HG02852 (cell line): ENCODE results near the gene LCN6.
"Not testable (repeated sequence)": the region's sequence is repeated elsewhere in the genome, so short reads cannot be mapped to it uniquely, and the experiment has no call there.

Source experiments
- ATAC-seq: cut with Tn5 transposase; IDR thresholded peaks from one replicate; pipeline ENCODE4 v1.9.1; 2021; ENCODE audit warnings: mild to moderate bottlenecking, moderate library complexity; ENCODE audit not compliant: unreplicated experiment

The LCN6 gene

GRCh38 chr9:136748201-136748600 lies at the start of gene LCN6:
Gene LCN6, minus strand, starts transcription at chr9:136748525. Its CDS starts 42 bp downstream, at chr9:136748483.
- no peak for ATAC-seq

DNA sequence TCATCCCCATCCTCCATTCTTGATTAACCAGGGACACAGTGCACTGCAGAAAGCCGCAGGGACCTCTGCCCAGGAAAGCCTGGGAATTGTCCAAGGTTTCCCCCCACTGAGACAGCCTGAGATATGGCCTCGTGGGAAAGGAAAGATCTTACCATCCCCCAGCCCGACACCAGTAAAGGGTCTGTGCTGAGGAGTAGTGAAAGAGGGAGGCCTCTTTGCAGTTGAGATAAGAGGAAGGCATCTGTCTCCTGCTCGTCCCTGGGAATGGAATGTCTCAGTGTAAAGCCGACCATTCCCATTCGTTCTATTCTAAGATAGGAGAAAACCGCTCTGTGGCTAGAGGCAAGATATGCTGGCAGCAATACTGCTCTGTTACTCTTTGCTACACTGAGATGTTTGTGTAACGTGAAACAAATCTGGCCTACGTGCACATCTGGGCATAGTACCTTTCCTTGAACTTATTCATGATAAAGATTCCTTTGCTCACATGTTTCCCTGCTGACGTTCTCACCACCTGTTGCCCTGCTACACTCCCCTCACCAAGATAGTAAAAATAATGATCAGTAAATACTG lies 48.5 kb upstream of the LCN6 start:
- not testable (repeated sequence) for ATAC-seq

- no peak for ATAC-seq
Observed at GRCh38 chr9:136796238-136796774, 48.0 kb upstream of the LCN6 start, which contains the start of gene CCDC183. Gene CCDC183, plus strand, starts transcription at chr9:136796338. Its CDS starts 60 bp downstream, at chr9:136796398.

DNA sequence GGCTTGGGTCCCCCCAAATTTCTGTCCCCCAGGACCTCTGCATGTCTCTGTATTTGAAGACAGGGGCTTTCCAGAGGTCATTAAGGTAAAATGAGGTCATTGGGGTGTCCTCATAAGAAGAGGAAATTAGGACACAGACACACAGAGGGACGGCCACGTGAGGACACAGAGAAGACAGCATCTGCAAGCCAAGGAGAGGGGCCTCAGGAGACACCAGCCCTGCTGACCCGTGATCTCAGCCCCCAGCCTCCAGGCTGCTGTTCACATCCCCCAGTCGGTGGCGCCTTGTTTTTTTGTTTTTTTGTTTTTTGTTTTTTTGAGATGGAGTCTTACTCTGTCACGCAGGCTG lies 46.6 kb upstream of the LCN6 start:
- no peak for ATAC-seq

GRCh38 chr9:136794281-136794999 lies 46.1 kb upstream of the LCN6 start:
- ATAC-seq, result no peak

DNA sequence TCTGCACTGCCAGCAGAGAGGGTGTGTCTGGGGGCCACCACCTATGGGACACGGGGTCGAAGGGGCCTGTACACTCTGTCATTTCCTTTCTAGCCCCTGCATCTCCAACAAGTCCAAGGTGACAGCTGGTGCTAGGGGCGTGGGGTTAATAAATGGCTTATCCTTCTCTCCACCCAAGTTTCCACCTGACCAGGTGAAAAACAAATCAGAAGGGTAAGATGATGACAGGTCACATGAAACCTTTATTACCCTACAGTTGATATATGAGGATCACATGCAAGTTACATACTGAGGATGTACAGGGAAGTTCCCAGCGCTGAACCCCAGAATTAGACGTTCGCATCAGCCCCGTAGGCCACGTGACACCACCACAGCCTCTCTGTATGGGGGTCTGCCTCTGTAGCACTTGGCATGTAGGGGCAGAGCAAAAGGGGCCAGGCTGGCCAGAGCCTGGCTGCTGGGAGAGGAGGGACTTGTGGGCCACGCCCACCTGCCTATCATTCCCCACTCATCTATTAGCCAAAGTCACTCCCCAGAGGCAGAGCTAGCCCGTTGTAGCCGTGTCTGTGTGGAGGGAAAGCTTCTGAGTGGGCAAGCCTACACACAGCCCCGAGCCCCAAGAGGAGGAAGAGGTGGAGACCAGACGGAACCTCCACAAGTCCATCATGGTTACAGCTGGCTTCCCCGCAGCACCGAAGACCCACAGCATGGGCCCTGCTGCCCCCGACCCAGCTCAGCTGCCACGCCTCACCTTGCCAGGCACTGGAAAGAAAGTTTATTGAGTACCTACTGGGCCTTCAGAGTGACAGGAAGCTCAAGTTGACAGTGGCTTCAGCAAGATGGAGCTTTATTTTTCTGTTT lies 45.0 kb upstream of the LCN6 start:
- ATAC-seq, result no peak

DNA sequence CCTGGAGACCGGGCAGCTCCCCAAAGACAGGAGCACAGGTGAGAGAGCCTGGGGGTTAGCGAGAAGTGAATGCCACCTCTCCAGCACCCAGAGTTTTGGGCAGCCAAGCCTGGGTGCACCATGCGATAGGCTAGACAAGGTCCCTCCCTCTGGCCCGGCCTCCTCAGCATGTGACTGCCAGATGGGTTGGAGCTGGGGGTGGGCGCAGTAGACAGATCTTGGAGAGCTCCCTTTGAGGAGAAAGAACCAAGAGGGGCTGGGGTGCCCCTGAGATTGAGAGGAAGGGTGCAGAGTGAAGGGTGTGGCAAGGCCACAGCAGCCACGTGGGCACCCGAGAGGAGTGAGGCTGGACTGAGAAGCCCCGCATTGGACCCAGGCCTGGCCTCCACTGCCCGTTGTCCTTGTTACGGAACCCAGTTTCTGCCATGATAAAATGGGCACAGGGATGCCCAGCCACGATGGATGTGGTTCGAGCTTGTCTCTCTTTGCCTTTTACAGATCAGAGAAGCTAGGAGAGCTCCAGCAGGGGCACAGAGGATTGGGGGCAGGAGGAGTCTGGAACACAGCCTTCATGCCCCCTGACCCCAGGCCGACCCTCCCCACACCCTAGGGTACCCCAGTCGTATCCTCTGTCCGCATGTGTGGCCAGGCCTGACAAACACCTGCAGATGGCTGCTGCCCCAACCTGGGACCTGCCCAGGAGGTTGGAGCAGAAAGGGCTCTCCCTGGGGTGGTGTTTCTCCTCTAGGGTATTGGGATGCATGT lies 44.2 kb upstream of the LCN6 start:
- ATAC-seq, result no peak

GRCh38 chr9:136791516-136792276 lies 43.4 kb upstream of the LCN6 start:
- ATAC-seq, result no peak

DNA sequence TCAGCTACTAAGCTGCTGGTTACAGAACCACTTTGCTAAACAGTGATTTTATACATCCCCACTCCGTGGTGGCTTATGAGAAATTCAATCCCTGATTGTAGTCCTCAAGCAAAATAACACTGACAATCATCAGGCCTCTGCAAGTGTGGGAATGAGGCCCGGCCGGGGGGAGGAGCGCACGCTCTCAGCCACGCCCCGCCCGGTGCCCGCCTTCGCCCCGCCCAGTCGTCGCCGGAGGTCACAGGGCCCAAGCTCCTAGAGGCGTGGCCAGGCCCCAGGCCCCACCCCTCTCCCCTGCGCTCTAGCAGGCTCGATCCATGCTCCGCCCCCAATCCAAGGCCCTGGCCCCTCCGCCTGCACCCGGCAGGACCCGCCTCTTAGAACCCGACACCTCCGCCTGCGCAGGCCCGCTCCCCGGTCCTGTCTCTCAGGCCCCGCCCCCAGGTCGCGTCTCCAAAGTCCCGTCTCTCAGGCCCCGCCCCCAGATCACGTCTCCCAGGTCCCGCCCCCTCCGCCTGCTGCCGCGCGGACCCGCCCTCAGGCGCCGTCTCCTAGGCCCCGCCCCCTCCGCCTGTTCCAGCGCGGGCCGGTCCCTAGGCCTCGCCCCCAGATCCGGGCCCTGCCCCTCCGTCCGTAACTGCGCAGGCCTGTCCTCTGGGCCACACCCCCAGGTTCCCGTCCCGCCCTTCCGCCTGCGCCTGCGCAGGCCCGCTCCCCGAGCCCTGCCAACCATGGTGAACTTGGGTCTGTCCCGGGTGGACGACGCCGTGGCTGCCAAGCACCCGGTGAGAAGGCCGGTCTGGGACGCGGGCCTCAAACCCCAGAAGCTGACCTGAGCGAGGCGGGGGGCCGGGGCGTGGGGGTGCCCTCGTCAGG lies 42.6 kb upstream of the LCN6 start, which contains the start of gene TMEM141:
TSS of gene TMEM141 (plus strand) at position 705 of the 876 bp plus-strand sequence. CDS start at position 732, 27 bp downstream.
- ATAC-seq, result peak; percentile 84

DNA sequence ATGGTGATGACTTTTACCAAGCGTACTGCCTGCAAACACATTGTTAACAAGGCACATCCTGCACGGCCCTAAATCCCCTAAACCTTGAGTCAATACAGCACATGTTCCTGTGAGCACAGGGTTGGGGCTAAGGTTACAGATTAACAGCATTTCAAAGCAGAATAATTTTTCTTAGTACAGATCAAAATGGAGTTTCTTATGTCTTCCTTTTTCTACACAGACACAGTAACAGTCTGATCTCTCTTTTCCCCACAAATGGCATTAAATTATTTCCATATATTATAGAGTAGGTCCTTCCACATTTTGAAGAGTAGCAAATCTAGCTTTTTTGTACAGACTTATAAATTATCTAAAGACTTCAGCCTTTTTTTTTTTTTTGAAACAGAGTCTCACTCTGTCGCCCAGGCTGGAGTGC lies 41.2 kb upstream of the LCN6 start:
- no peak for ATAC-seq

- not testable (repeated sequence) for ATAC-seq
Observed at GRCh38 chr9:136788644-136789522, 40.6 kb upstream of the LCN6 start.

DNA sequence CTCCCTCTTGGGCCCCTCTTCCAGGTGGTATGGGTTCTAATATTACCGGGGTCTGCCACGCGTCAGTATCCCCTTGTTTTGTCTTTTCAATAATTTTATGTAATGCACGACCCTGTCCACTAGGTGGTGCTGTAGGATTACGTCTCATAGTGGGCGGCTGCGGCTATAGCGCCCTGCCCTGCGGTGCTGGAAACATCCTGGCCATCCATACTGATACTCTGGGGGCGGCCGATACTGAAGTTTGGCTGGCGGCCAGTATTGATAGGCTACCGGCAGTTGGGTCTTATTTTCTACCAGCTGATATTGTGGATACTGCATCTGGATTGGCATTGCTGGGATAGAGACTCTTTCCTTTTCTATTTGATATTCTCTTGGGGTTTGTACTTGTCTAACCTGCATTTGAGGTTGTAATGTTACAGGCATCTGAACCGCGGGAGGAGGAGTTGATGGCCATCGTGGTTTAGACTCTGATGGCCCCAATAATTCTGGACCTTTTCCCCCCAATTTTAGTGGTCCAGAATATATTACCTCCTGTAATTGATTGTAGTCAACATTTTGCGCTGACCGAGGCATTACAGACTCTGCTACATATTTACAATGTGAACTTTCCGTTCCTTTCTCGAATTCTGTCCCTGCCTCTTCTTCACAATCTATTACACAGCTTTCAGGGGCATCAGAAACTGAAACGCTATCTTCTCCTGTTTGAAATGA lies 39.5 kb upstream of the LCN6 start:
- ATAC-seq, result no peak

DNA sequence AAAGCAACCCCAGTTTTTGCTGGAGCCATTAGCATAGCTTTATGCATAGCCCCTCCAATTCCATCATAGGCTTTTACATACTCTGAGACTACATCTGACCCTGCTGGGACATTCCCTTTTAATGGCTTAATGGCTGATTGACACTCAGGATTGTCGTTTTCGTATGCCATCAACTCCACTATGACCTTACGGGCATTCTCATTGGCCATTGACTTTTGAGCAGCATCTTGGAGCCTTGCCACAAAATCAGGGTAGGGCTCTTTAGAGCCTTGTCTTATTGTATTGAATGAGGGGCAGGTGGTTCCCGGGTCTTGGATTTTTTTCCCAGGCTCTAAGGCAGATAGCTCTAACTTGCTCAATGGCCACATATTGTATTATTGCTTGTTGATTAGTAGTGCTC lies 38.7 kb upstream of the LCN6 start:
- not testable (repeated sequence) for ATAC-seq

DNA sequence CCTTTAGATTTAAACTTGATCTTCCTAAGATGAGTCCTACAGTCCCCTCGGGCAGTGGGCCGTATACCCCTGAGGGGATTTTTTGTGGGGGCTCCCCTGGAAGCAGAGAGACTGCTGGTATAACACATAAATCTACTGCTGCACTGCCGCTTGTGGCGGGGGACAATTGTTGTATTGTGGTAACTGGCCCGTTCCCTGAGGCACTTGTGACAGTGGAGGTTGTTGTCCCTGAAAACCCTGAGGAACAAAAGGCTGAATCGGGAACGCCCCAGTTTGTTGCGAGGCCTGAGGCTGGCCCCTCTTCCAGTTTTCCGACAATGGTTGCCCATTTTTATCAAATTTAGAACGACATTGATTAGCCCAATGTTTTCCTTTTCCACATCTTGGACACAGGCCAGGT lies 38.1 kb upstream of the LCN6 start:
- ATAC-seq, result no peak

DNA sequence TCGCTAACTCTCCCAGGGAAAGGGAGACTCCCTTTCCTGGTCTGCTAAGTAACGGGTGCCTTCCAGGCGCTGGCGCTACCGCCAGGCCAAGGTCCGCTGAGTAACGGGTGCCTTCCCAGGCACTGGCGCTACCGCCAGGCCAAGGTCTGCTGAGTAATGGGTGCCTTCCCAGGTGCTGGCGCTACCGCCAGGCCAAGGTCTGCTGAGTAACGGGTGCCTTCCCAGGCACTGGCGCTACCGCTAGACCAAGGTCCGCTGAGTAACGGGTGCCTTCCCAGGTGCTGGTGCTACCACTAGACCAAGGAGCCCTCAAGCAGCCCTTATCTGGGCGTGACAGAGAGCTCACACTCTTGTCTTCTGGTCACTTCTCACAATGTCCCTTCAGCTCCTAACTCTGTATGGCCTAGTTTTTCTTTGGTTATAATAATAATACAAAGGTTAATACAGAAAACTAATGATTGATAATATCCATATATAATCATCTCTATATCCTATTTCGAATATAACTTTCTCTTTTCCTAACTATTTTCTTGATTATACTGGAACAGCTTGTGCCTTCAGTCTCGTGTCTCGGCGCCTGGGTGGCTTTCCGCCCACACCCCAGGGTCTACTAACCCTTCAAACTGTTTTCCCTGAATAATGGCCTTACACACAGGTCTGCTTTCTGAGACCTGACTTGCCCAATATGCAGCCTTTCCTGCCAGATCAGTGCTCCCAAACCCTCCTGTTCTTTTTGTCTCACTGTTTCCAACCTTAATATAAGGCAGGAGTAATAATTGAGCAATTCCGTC lies 37.4 kb upstream of the LCN6 start:
- ATAC-seq, result not testable (repeated sequence)

- ATAC-seq, result no peak
Observed at GRCh38 chr9:136784997-136785361, 36.7 kb upstream of the LCN6 start.
